Measurements from ENCODE around the gene SENP6. TPM values are rescaled to one million over a fixed set of nuclear protein-coding genes. Genes with fewer than 3 reads are reported as not detected.

SENP6 gene
- total and polyA plus RNA-seq, 9 of the 15 experiments (the other 6 are each of a cell fraction or from before 2014, with no cell fraction given), result 11.1 to 79.4 (median 46.8) TPM

DNA sequence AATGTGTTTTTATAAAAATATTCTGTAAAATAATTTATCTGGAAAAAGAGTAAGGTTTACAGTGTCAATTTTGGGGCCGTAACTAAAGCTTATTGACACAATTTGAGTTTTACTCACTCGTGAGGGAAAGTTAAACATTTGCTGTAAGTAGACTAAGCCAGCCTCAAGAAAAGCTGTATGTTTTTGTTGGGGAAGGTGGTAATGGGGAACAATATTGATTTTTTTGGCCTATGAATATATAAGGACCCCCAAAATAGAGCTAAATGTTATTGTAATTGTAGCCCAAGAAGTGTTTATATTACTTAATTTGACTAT lies 1.4 kb downstream of the SENP6 start:
- peak overlapping the region; percentile 87 for H3K4me2 ChIP-seq (ENCODE audit: insufficient read depth, low read length)
- no peak for TF ChIP-seq TGIF2 (CRISPR knock-in tag; IDR thresholded peaks at IDR 0.05)
- no peak for TF ChIP-seq JUND (IDR thresholded peaks at IDR 0.05; ENCODE audit: borderline replicate concordance, low read depth, low read length)
- no peak for TF ChIP-seq JUND (tag; IDR thresholded peaks at IDR 0.05; ENCODE audit: borderline replicate concordance, low read depth, low read length)
- TF ChIP-seq LEF1 (IDR thresholded peaks at IDR 0.05), result no peak
- no peak for TF ChIP-seq SMARCE1 (IDR thresholded peaks at IDR 0.05)
- no peak for TF ChIP-seq POLR2G (IDR thresholded peaks at IDR 0.05; ENCODE audit: low read depth, low read length)
- no peak for TF ChIP-seq SAP30 (IDR thresholded peaks at IDR 0.05; ENCODE audit: borderline replicate concordance, insufficient read depth, low read depth, low read length, poor library complexity, severe bottlenecking)
- TF ChIP-seq, protein P1, sequence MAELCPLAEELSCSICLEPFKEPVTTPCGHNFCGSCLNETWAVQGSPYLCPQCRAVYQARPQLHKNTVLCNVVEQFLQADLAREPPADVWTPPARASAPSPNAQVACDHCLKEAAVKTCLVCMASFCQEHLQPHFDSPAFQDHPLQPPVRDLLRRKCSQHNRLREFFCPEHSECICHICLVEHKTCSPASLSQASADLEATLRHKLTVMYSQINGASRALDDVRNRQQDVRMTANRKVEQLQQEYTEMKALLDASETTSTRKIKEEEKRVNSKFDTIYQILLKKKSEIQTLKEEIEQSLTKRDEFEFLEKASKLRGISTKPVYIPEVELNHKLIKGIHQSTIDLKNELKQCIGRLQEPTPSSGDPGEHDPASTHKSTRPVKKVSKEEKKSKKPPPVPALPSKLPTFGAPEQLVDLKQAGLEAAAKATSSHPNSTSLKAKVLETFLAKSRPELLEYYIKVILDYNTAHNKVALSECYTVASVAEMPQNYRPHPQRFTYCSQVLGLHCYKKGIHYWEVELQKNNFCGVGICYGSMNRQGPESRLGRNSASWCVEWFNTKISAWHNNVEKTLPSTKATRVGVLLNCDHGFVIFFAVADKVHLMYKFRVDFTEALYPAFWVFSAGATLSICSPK (IDR thresholded peaks at IDR 0.05; ENCODE audit: borderline replicate concordance), result no peak
- no peak for TF ChIP-seq ZNF644 (tag; IDR thresholded peaks at IDR 0.05; ENCODE audit: low read depth)
- no peak for TF ChIP-seq KLF10 (CRISPR knock-in tag; IDR thresholded peaks at IDR 0.05)
- TF ChIP-seq PRPF4 (IDR thresholded peaks at IDR 0.05; ENCODE audit: insufficient read depth, low read depth, low read length, poor library complexity, severe bottlenecking), result no peak
- no peak for TF ChIP-seq NR1H2 (CRISPR knock-in tag; IDR thresholded peaks at IDR 0.05)
- TF ChIP-seq, protein P2, sequence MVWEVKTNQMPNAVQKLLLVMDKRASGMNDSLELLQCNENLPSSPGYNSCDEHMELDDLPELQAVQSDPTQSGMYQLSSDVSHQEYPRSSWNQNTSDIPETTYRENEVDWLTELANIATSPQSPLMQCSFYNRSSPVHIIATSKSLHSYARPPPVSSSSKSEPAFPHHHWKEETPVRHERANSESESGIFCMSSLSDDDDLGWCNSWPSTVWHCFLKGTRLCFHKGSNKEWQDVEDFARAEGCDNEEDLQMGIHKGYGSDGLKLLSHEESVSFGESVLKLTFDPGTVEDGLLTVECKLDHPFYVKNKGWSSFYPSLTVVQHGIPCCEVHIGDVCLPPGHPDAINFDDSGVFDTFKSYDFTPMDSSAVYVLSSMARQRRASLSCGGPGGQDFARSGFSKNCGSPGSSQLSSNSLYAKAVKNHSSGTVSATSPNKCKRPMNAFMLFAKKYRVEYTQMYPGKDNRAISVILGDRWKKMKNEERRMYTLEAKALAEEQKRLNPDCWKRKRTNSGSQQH (CRISPR knock-in tag; IDR thresholded peaks at IDR 0.05), result no peak
- no peak for TF ChIP-seq EHMT2 (IDR thresholded peaks at IDR 0.05)
- TF ChIP-seq SRSF7 (optimal IDR thresholded peaks at IDR 0.05; ENCODE audit: low read depth, low read length), result no peak
- no peaks in the 10 kb centered on the region for H3K9me3 ChIP-seq (replicated peaks; ENCODE audit: control insufficient read depth, insufficient read depth, low read depth, low read length)
- WGBS (ENCODE audit: insufficient coverage, low coverage, missing lambda C conversion rate), result 5% methylated on average over 2 of the region's 2 CpGs
- ChIA-PET CTCF (ENCODE audit: low intra/inter-chr PET ratio) (no interaction called here), POLR2A (interaction anchor here (0.6 to 3.6 kb wide), 8 partner anchors 8 to 318 kb away, joined by 3 to 15 read pairs (median 5); no protein-coding TSS in a partner anchor)
- intact Hi-C loops (cut with micrococcal nuclease) (loop anchor here (10.0 kb wide), 1 partner anchor 318 kb away; the partner anchor contains the start of gene TMEM30A), in situ Hi-C loops (cut with MboI) (no loop called here)
- no peaks in the 10 kb centered on the region for H3K27me3 ChIP-seq (ENCODE audit: control insufficient read depth in 2 of 2, insufficient read depth in 2 of 2, low read length in 2 of 2)
- H3K9me1 ChIP-seq (ENCODE audit: control insufficient read depth, insufficient read depth, low read length), result no peaks in the 10 kb centered on the region
- no TSS peak for BruUV-seq (replicated peaks)
- peak overlapping the region; percentile 95 for H3K27ac ChIP-seq (ENCODE audit: extremely low read depth, low read depth, low read length)
- peaks cover 18% of the 10 kb centered on the region in 2 experiments; a peak in 4 of 5 replicates for H3K4me1 ChIP-seq (replicated peaks in 1 of 2; ENCODE audit: control insufficient read depth in 2 of 2, insufficient read depth in 2 of 2, low read length in 2 of 2)
- ATAC-seq, result no peak
- H3K79me2 ChIP-seq (ENCODE audit: control insufficient read depth, insufficient read depth, low read length), result peaks cover 67% of the 10 kb centered on the region
- peaks cover 8% of the 10 kb centered on the region for H3K36me3 ChIP-seq (ENCODE audit: control insufficient read depth, insufficient read depth, low read length)
- H2AFZ ChIP-seq (ENCODE audit: low read depth, low read length), result peak overlapping the region; percentile 86; the same call in 1 of the 2 replicates
- FAIRE-seq, result no peak
- H3K4me3 ChIP-seq, result peak overlapping the region; percentile 89
- no peak for DNase-seq (ENCODE audit: extremely low read depth in 1 of 4, low spot score in 3 of 4)
- peaks cover 8% of the 10 kb centered on the region; the same call in 1 of the 2 replicates for H4K20me1 ChIP-seq (replicated peaks; ENCODE audit: control insufficient read depth, insufficient read depth, low read length)
- H3K9ac ChIP-seq (ENCODE audit: insufficient read depth in 1 of 2, low read depth in 2 of 2, low read length in 2 of 2), result peak overlapping the region; percentile 94 to 100; a peak in 3 of 4 replicates

All from K562 (cell line).